Measurements from ENCODE around the gene TGFB2. TPM values are rescaled to one million over a fixed set of nuclear protein-coding genes. Genes with fewer than 3 reads are reported as not detected.

Gene TGFB2
- total RNA-seq, 1 donor: 13.4 TPM

- Histone ChIP-seq H3K4me1 (ENCODE audit: insufficient read depth, low read length) (peaks cover 8% of the 10 kb centered on the region), H3K27me3 (ENCODE audit: insufficient read depth, low read length) (no peaks in the 10 kb centered on the region), H4K20me1 (ENCODE audit: insufficient read depth, low read length) (no peaks in the 10 kb centered on the region), H3K9me3 (ENCODE audit: low read depth, low read length) (no peaks in the 10 kb centered on the region), H2AFZ (ENCODE audit: low read length) (peak overlapping the region; percentile 69), H3K4me3 (ENCODE audit: insufficient read depth, low read length) (no peak overlapping the region), H3K27ac (ENCODE audit: low read depth, low read length) (peak overlapping the region; percentile 13), H3K4me2 (ENCODE audit: insufficient read depth, low read length) (no peak overlapping the region), H3K36me3 (ENCODE audit: insufficient read depth, low read length) (peaks cover 24% of the 10 kb centered on the region), H3K79me2 (ENCODE audit: insufficient read depth, low read length) (no peaks in the 10 kb centered on the region)
- TF ChIP-seq CTCF (IDR thresholded peaks at IDR 0.05; ENCODE audit: extremely low read depth, low read depth, low read length): no peak
- DNase-seq (ENCODE audit: insufficient read length, low spot score, missing footprints): no peak
Observed at GRCh38 chr1:218439541-218440295, 94.6 kb downstream of the TGFB2 start.

DNA sequence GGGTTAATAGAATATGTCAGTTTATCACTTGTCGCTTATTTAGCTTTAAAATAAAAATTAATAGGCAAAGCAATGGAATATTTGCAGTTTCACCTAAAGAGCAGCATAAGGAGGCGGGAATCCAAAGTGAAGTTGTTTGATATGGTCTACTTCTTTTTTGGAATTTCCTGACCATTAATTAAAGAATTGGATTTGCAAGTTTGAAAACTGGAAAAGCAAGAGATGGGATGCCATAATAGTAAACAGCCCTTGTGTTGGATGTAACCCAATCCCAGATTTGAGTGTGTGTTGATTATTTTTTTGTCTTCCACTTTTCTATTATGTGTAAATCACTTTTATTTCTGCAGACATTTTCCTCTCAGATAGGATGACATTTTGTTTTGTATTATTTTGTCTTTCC lies 98.1 kb downstream of the TGFB2 start:
- DNase-seq (ENCODE audit: insufficient read length, low spot score, missing footprints): no peak
- Histone ChIP-seq H3K79me2 (ENCODE audit: insufficient read depth, low read length) (no peaks in the 10 kb centered on the region), H3K36me3 (ENCODE audit: insufficient read depth, low read length) (peaks cover 10% of the 10 kb centered on the region), H3K4me1 (ENCODE audit: insufficient read depth, low read length) (peaks cover 8% of the 10 kb centered on the region), H3K27ac (ENCODE audit: low read depth, low read length) (no peak overlapping the region), H4K20me1 (ENCODE audit: insufficient read depth, low read length) (no peaks in the 10 kb centered on the region), H3K27me3 (ENCODE audit: insufficient read depth, low read length) (no peaks in the 10 kb centered on the region), H3K9me3 (ENCODE audit: low read depth, low read length) (no peaks in the 10 kb centered on the region), H3K4me2 (ENCODE audit: insufficient read depth, low read length) (no peak overlapping the region), H2AFZ (ENCODE audit: low read length) (no peak overlapping the region), H3K4me3 (ENCODE audit: insufficient read depth, low read length) (no peak overlapping the region)
- TF ChIP-seq CTCF (IDR thresholded peaks at IDR 0.05; ENCODE audit: extremely low read depth, low read depth, low read length): no peak

- Histone ChIP-seq H3K4me2 (ENCODE audit: insufficient read depth, low read length) (no peak overlapping the region), H3K4me1 (ENCODE audit: insufficient read depth, low read length) (peaks cover 8% of the 10 kb centered on the region), H3K27me3 (ENCODE audit: insufficient read depth, low read length) (no peaks in the 10 kb centered on the region), H2AFZ (ENCODE audit: low read length) (no peak overlapping the region), H3K79me2 (ENCODE audit: insufficient read depth, low read length) (no peaks in the 10 kb centered on the region), H3K4me3 (ENCODE audit: insufficient read depth, low read length) (no peak overlapping the region), H3K9me3 (ENCODE audit: low read depth, low read length) (no peaks in the 10 kb centered on the region), H3K36me3 (ENCODE audit: insufficient read depth, low read length) (peaks cover 10% of the 10 kb centered on the region), H4K20me1 (ENCODE audit: insufficient read depth, low read length) (no peaks in the 10 kb centered on the region), H3K27ac (ENCODE audit: low read depth, low read length) (no peak overlapping the region)
- no peak for DNase-seq (ENCODE audit: insufficient read length, low spot score, missing footprints)
- no peak for TF ChIP-seq CTCF (IDR thresholded peaks at IDR 0.05; ENCODE audit: extremely low read depth, low read depth, low read length)
Observed at GRCh38 chr1:218444173-218444572, 99.0 kb downstream of the TGFB2 start.

- Histone ChIP-seq H3K27me3 (ENCODE audit: insufficient read depth, low read length) (no peaks in the 10 kb centered on the region), H3K4me1 (ENCODE audit: insufficient read depth, low read length) (peaks cover 4% of the 10 kb centered on the region), H3K79me2 (ENCODE audit: insufficient read depth, low read length) (no peaks in the 10 kb centered on the region), H3K27ac (ENCODE audit: low read depth, low read length) (no peak overlapping the region), H3K9me3 (ENCODE audit: low read depth, low read length) (no peaks in the 10 kb centered on the region), H3K4me2 (ENCODE audit: insufficient read depth, low read length) (no peak overlapping the region), H3K4me3 (ENCODE audit: insufficient read depth, low read length) (no peak overlapping the region), H3K36me3 (ENCODE audit: insufficient read depth, low read length) (peaks cover 10% of the 10 kb centered on the region), H4K20me1 (ENCODE audit: insufficient read depth, low read length) (no peaks in the 10 kb centered on the region), H2AFZ (ENCODE audit: low read length) (no peak overlapping the region)
- TF ChIP-seq CTCF (IDR thresholded peaks at IDR 0.05; ENCODE audit: extremely low read depth, low read depth, low read length): no peak
- no peak for DNase-seq (ENCODE audit: insufficient read length, low spot score, missing footprints)
Observed at GRCh38 chr1:218444588-218444987, 99.5 kb downstream of the TGFB2 start.
